ENCODE data around the gene ZNF823. TPM values are rescaled to one million over a fixed set of nuclear protein-coding genes. Genes with fewer than 3 reads are reported as not detected.

Gene ZNF823
- 9.3 and 11.4 TPM in 2 replicates for total RNA-seq

GRCh38 chr19:11738746-11739620 lies at the start of gene ZNF823:
Gene ZNF823, minus strand, starts transcription at chr19:11738946. Its CDS starts 127 bp downstream, at chr19:11738819.

GRCh38 chr19:11766597-11767591 lies 28.1 kb upstream of the ZNF823 start, which contains the start of gene ZNF441:
Gene ZNF441, plus strand, starts transcription at chr19:11767000. Its CDS starts 194 bp downstream, at chr19:11767194.

Other genes with a start within 250 kb of the ZNF823 start
- 6.0 and 6.9 TPM in 2 replicates for gene ZNF653, start 233.1 kb downstream of the ZNF823 start, total RNA-seq
- gene ECSIT, start 209.8 kb downstream of the ZNF823 start, total RNA-seq = 20.6 and 30.1 TPM in 2 replicates
- under 0.01 TPM in 1 of 2 replicates, not detected in the other for gene CNN1, start 200.1 kb downstream of the ZNF823 start, total RNA-seq
- gene ELOF1, start 179.7 kb downstream of the ZNF823 start, total RNA-seq = 22.9 and 23.8 TPM in 2 replicates
- gene ACP5, start 161.3 kb downstream of the ZNF823 start, total RNA-seq = under 0.01 and 0.34 TPM in 2 replicates
- gene ZNF627, start 141.5 kb downstream of the ZNF823 start, total RNA-seq = 21.3 and 29.7 TPM in 2 replicates
- 15.2 and 15.5 TPM in 2 replicates for gene ZNF441, start 28.1 kb upstream of the ZNF823 start, total RNA-seq
- 0.54 and 0.86 TPM in 2 replicates for gene ZNF491, start 59.6 kb upstream of the ZNF823 start, total RNA-seq
- 8.9 and 10.8 TPM in 2 replicates for gene ZNF440, start 75.3 kb upstream of the ZNF823 start, total RNA-seq
- gene ZNF439, start 109.8 kb upstream of the ZNF823 start, total RNA-seq = 0.11 and 0.17 TPM in 2 replicates
- 2.0 and 4.2 TPM in 2 replicates for gene ZNF69, start 148.8 kb upstream of the ZNF823 start, total RNA-seq
- gene ZNF700, start 186.2 kb upstream of the ZNF823 start, total RNA-seq = 5.2 and 7.8 TPM in 2 replicates
- gene ZNF763, start 226.1 kb upstream of the ZNF823 start, total RNA-seq = 0.33 and 0.60 TPM in 2 replicates

All from dermis lymphatic vessel endothelial cell (primary cell).